B cell (primary cell): ENCODE results near the gene CAPN10. TPM values are rescaled to one million over a fixed set of nuclear protein-coding genes. Genes with fewer than 3 reads are reported as not detected.

Experiments
- ATAC-seq: fragments of 200-7000 bp; cut with Tn5 transposase; one replicate; pipeline ENCODE4 v1.10.0; 2021; ENCODE audit warnings: low read depth, mild to moderate bottlenecking, moderate number of reproducible peaks, moderate library complexity
- CTCF ChIA-PET: fragments of 350-600 bp; sonication (Branson Sonifier 250); formaldehyde crosslinking; loops from one replicate; lab custom pipeline; 2021; ENCODE audit warnings: antibody characterized with exemption, inconsistent platforms; lab: Charles Lee
- POLR2A ChIA-PET: fragments of 350-600 bp; sonication (Branson Sonifier 250); formaldehyde crosslinking; loops from one replicate; lab custom pipeline; 2021; ENCODE audit warnings: antibody characterized with exemption; lab: Charles Lee
- DNase-seq: peaks from one replicate; pipeline ENCODE4 v3.0.0; 2013
- H2AFZ ChIP-seq: 2 replicates; pipeline ENCODE4 v1.6.1; 2012; ENCODE audit warnings: mild to moderate bottlenecking, low read depth, low read length; ENCODE audit not compliant: insufficient read depth, poor library complexity, severe bottlenecking
- H3K27ac ChIP-seq, 2 donors: 1 replicate in 1 of 2; 2 replicates in 1 of 2; pipeline ENCODE4 v1.5.1; 2012 to 2013; ENCODE audit warnings: low read length in 2 of 2, mild to moderate bottlenecking in 2 of 2, moderate library complexity in 1 of 2
- H3K27me3 ChIP-seq, 4 experiments: fragments of 200-600 bp in 1 of 4; sonication (generic) in 1 of 4; replicated peaks in 1 of 4; 1 replicate in 2 of 4; 2 replicates in 2 of 4; pipeline versions ENCODE4 v1.6.1 to v1.7.0; 2013 to 2016; ENCODE audit warnings: low read length in 3 of 4, mild to moderate bottlenecking in 2 of 4, mixed read lengths in 1 of 4, moderate library complexity in 1 of 4; ENCODE audit not compliant: insufficient read depth in 4 of 4, control insufficient read depth in 3 of 4; ENCODE audit errors: control extremely low read depth in 1 of 4
- H3K36me3 ChIP-seq, 2 experiments: replicated peaks in 1 of 2; 1 replicate in 1 of 2; 2 replicates in 1 of 2; pipeline versions ENCODE4 v1.6.1 to v1.7.1; 2013; ENCODE audit warnings: low read length in 1 of 2; ENCODE audit not compliant: insufficient read depth in 2 of 2, control insufficient read depth in 1 of 2; ENCODE audit errors: control extremely low read depth in 1 of 2, extremely low read depth in 1 of 2
- H3K4me1 ChIP-seq, 2 donors: fragments of 200-600 bp in 1 of 2; sonication (generic) in 1 of 2; 1 replicate in 1 of 2; 2 replicates in 1 of 2; pipeline versions ENCODE4 v1.5.1 to v1.6.1; 2013 to 2017; ENCODE audit warnings: low read length in 2 of 2; ENCODE audit not compliant: control insufficient read depth in 2 of 2, insufficient read depth in 2 of 2
- H3K4me2 ChIP-seq: replicated peaks from 2 replicates; pipeline ENCODE3; 2012; ENCODE audit warnings: mild to moderate bottlenecking, low read depth, low read length; ENCODE audit not compliant: poor library complexity, severe bottlenecking
- H3K4me3 ChIP-seq, 5 experiments: fragments of 200-600 bp in 1 of 5; sonication (generic) in 1 of 5; 1 replicate in 3 of 5; 2 replicates in 2 of 5; pipeline versions ENCODE4 v1.5.1 to v1.7.0; 2011 to 2016; ENCODE audit warnings: low read length in 4 of 5, mild to moderate bottlenecking in 4 of 5, low read depth in 2 of 5, control low read depth in 1 of 5, moderate library complexity in 1 of 5; ENCODE audit not compliant: insufficient read depth in 1 of 5; ENCODE audit errors: control extremely low read depth in 1 of 5, extremely low read depth in 1 of 5
- H3K79me2 ChIP-seq: fragments of 200-600 bp; sonication (generic); one replicate; pipeline ENCODE4 v1.6.0; 2016; ENCODE audit warnings: low read length; ENCODE audit not compliant: control insufficient read depth, insufficient read depth
- H3K9ac ChIP-seq: fragments of 200-600 bp; sonication (generic); 2 replicates; pipeline ENCODE4 v1.6.1; 2017; ENCODE audit warnings: mild to moderate bottlenecking, low read length, moderate library complexity
- H3K9me3 ChIP-seq, 3 donors: one replicate each; pipeline versions ENCODE4 v1.6.1 to v1.7.1; 2013; ENCODE audit warnings: low read length in 2 of 3; ENCODE audit not compliant: control insufficient read depth in 2 of 3, insufficient read depth in 1 of 3; ENCODE audit errors: control extremely low read depth in 1 of 3
- H4K20me1 ChIP-seq: 2 replicates; pipeline ENCODE4 v1.6.0; 2012; ENCODE audit warnings: mild to moderate bottlenecking, low read length; ENCODE audit not compliant: insufficient read depth, control insufficient read depth, poor library complexity, severe bottlenecking
- H3K27ac Mint-ChIP-seq: one replicate; pipeline ENCODE4 v1.8.0; 2021; ENCODE audit warnings: mixed read lengths
- H3K27me3 Mint-ChIP-seq: one replicate; pipeline ENCODE4 v1.8.0; 2021; ENCODE audit warnings: mixed read lengths
- H3K4me1 Mint-ChIP-seq: one replicate; pipeline ENCODE4 v1.8.0; 2021; ENCODE audit warnings: mixed read lengths
- H3K4me3 Mint-ChIP-seq: one replicate; pipeline ENCODE4 v1.8.0; 2021; ENCODE audit warnings: mixed read lengths
- H3K9me3 Mint-ChIP-seq: one replicate; pipeline ENCODE4 v1.8.0; 2022; ENCODE audit warnings: mixed read lengths; ENCODE audit not compliant: insufficient read depth
- EZH2 ChIP-seq: IDR thresholded peaks from 2 replicates; pipeline ENCODE4 v1.6.1; 2012; ENCODE audit warnings: borderline replicate concordance, low read depth, mild to moderate bottlenecking, moderate library complexity, low read length; ENCODE audit not compliant: insufficient read depth, poor library complexity, severe bottlenecking
- WGBS: methylation state at CpG from one replicate; pipeline ENCODE4 v1.1.5; 2013; ENCODE audit warnings: missing lambda C conversion rate; ENCODE audit not compliant: insufficient coverage; 5-methylcytosine and 5-hydroxymethylcytosine counted together
- intact Hi-C: fragments of 100-400 bp; cut with micrococcal nuclease; formaldehyde crosslinking; loops from one replicate; pipeline ENCODE4 v1.10.0; 2022
- polyA plus RNA-seq: library from polyadenylated mRNA; depleted of rRNA; stranded (reverse); fragments of >200 nt; gene quantifications from 2 replicates; pipeline ENCODE4 v1.2.3, GENCODE V29; 2012
- total RNA-seq, 2 donors: library from RNA; stranded (reverse); fragments of 120-200 nt in 1 of 2; gene quantifications; 1 replicate in 1 of 2; 2 replicates in 1 of 2; pipeline versions ENCODE4 v1.2.3 to v1.2.4, GENCODE V29; 2013 to 2022
- TF ChIP-seq, protein P1 (sequence below): fragments of 200-600 bp; IDR thresholded peaks from one replicate; pipeline ENCODE4 v1.8.0; 2022; ENCODE audit warnings: antibody characterized with exemption, mild to moderate bottlenecking

The CAPN10 gene
- total and polyA plus RNA-seq, 2 donors (not counting 1 experiment from before 2014, with no cell fraction given), result 73.4 to 92.1 TPM

- Histone ChIP-seq H4K20me1 (no peaks in the 10 kb centered on the region), H3K36me3 (no peaks in the 10 kb centered on the region), H3K27ac (no peak overlapping the region), H3K4me3 (no peak overlapping the region), H3K9me3 (peaks cover 0 to 17% (median 0%) of the 10 kb centered on the region in 3 donors), H3K9ac (no peak overlapping the region), H3K79me2 (no peaks in the 10 kb centered on the region), H3K4me1 (no peaks in the 10 kb centered on the region), H3K4me2 (no peak overlapping the region), H3K27me3 (peaks cover 0 to 20% (median 2%) of the 10 kb centered on the region in 4 experiments), H2AFZ (no peak overlapping the region)
- no peak overlapping the region for H3K27ac Mint-ChIP-seq
- no peak for DNase-seq
- ChIA-PET CTCF (no interaction called here), POLR2A (no interaction called here)
- no peaks in the 10 kb centered on the region for H3K4me1 Mint-ChIP-seq
- peaks cover 12% of the 10 kb centered on the region for H3K27me3 Mint-ChIP-seq
- no peak for TF ChIP-seq EZH2
- TF ChIP-seq, protein P1, sequence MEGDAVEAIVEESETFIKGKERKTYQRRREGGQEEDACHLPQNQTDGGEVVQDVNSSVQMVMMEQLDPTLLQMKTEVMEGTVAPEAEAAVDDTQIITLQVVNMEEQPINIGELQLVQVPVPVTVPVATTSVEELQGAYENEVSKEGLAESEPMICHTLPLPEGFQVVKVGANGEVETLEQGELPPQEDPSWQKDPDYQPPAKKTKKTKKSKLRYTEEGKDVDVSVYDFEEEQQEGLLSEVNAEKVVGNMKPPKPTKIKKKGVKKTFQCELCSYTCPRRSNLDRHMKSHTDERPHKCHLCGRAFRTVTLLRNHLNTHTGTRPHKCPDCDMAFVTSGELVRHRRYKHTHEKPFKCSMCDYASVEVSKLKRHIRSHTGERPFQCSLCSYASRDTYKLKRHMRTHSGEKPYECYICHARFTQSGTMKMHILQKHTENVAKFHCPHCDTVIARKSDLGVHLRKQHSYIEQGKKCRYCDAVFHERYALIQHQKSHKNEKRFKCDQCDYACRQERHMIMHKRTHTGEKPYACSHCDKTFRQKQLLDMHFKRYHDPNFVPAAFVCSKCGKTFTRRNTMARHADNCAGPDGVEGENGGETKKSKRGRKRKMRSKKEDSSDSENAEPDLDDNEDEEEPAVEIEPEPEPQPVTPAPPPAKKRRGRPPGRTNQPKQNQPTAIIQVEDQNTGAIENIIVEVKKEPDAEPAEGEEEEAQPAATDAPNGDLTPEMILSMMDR, result no peak
- 87% methylated on average over 15 of the region's 15 CpGs for WGBS
- H3K4me3 Mint-ChIP-seq, result no peak overlapping the region
- intact Hi-C loops, result no loop called here
- ATAC-seq, result no peak
- H3K9me3 Mint-ChIP-seq, result no peaks in the 10 kb centered on the region
These were observed 57.2 kb downstream of the CAPN10 start for GRCh38 chr2:240643811-240644150.

- WGBS, result 81% methylated on average over 12 of the region's 14 CpGs
- H3K27ac Mint-ChIP-seq, result no peak overlapping the region
- no peak overlapping the region for H3K4me3 Mint-ChIP-seq
- Histone ChIP-seq H3K79me2 (no peaks in the 10 kb centered on the region), H3K4me1 (no peaks in the 10 kb centered on the region), H3K27ac (no peak overlapping the region), H2AFZ (no peak overlapping the region), H3K9me3 (peaks cover 0 to 17% (median 0%) of the 10 kb centered on the region in 3 donors), H3K4me3 (no peak overlapping the region), H3K36me3 (no peaks in the 10 kb centered on the region), H3K27me3 (peaks cover 0 to 23% (median 4%) of the 10 kb centered on the region in 4 experiments), H3K9ac (no peak overlapping the region), H4K20me1 (no peaks in the 10 kb centered on the region), H3K4me2 (no peak overlapping the region)
- intact Hi-C loops, result no loop called here
- DNase-seq, result no peak
- peaks cover 14% of the 10 kb centered on the region for H3K27me3 Mint-ChIP-seq
- no peak for TF ChIP-seq EZH2
- TF ChIP-seq, protein P1, result no peak
- no peaks in the 10 kb centered on the region for H3K4me1 Mint-ChIP-seq
- POLR2A ChIA-PET, result no interaction called here
- CTCF ChIA-PET, result no interaction called here
- no peaks in the 10 kb centered on the region for H3K9me3 Mint-ChIP-seq
- ATAC-seq, result no peak
These were observed 57.7 kb downstream of the CAPN10 start for GRCh38 chr2:240644171-240644651.
